ENCODE measurements around the gene UNC5B.
"Not testable (repeated sequence)": the region's sequence is repeated elsewhere in the genome, so short reads cannot be mapped to it uniquely, and the experiment has no call there.

The UNC5B gene

GRCh38 chr10:71269301-71270288 is 57.2 kb downstream of the UNC5B start:
- DNase-seq = no peak

GRCh38 chr10:71270301-71271220 is 58.2 kb downstream of the UNC5B start:
- peak; percentile 87 for DNase-seq

DNA sequence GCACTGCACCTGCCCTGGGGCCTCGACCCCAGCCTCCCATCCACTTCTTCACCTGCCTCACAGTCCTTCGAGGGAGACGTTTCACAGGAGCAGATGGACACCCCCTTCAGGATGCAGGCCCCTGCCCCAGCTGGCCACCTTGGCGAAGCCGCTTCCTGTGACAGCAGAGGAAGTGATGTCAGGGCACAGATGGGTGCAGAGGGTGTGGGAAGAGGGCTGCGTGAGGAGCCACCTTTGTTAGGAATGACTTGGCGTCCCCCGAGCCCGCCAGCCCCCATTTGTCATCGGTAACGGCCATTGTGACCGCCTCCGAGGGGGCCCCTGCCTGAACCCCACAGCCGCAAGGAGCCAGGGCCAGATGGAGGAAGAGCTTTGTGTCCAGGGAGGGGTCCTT is 59.3 kb downstream of the UNC5B start:
- no peak for DNase-seq

- DNase-seq = no peak
These were observed 59.8 kb downstream of the UNC5B start for GRCh38 chr10:71272056-71272771.

- not testable (repeated sequence) for DNase-seq
These were observed 60.6 kb downstream of the UNC5B start for GRCh38 chr10:71272974-71273373.

GRCh38 chr10:71273506-71273905 is 61.1 kb downstream of the UNC5B start:
- no peak for DNase-seq

GRCh38 chr10:71274901-71275796 is 62.8 kb downstream of the UNC5B start:
- no peak for DNase-seq

GRCh38 chr10:71276873-71277272 is 64.5 kb downstream of the UNC5B start:
- DNase-seq = no peak

- DNase-seq = no peak
These were observed 65.7 kb downstream of the UNC5B start for GRCh38 chr10:71277914-71278665.

DNA sequence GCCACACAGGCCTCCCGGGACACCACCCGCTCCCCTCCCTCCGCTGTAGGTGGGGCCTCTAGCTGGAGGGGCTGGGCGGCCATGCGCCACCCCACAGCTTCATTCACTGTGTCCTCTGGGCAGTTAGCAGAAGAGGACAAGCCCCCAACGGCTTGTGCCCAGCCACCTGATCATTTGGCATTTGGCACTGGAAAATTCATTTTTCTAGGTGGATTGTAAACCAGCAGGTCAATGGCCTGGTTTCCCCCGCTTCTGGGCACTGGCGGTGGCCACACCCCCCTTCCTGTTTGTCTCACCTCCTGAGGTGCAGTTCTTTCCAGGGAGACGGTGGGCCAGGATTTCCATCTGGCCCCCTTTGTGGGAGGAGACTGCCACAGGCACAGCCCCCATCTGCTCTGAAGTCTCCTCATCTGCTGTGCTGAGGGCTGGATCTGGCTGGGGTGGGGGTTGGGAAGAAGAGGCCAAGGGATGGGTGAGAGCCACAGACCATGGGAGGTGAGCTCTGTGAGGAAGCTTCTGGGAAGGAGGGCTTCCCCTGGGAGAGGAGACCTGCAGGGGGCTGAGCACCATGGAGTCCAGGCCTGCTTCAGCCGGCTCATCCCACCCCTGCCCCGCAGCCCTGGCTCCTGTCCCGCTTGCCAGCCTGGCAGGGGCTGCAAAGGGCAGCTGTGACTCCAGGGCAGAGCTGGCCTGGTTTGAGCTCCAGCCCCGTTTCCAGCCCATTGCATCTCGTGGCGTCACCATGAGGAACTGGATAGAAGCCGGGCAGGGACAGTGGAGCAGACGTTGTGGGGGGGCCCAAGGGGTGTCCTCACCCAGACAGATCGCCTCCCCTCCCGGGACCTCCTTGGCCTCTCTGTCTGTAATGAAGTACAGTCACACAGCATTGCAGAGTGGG is 66.6 kb downstream of the UNC5B start:
- peak; percentile 50 for DNase-seq

- no peak for DNase-seq
These were observed 67.3 kb downstream of the UNC5B start for GRCh38 chr10:71279590-71280170.

GRCh38 chr10:71280216-71280615 is 67.8 kb downstream of the UNC5B start:
- no peak for DNase-seq

DNA sequence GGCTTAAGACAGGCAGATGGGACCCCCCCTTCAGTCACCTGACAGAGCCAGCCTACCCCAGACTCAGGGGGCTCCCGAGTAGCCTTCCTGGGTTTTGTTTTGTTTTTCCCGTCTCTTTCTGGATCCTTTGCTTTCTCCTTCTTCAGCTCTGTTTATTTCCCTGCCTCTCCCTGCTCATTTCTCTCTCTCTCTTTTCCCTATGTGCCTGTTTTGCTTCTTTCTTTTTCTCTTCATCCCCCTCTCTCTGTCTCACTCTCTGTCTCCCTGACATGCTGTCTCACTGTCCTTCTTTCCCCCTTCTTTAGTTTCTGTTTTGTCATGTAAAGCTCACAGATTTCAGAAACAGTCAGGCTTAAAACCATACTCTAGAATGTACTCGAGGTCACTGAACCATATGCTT is 68.5 kb downstream of the UNC5B start:
- DNase-seq = no peak

DNA sequence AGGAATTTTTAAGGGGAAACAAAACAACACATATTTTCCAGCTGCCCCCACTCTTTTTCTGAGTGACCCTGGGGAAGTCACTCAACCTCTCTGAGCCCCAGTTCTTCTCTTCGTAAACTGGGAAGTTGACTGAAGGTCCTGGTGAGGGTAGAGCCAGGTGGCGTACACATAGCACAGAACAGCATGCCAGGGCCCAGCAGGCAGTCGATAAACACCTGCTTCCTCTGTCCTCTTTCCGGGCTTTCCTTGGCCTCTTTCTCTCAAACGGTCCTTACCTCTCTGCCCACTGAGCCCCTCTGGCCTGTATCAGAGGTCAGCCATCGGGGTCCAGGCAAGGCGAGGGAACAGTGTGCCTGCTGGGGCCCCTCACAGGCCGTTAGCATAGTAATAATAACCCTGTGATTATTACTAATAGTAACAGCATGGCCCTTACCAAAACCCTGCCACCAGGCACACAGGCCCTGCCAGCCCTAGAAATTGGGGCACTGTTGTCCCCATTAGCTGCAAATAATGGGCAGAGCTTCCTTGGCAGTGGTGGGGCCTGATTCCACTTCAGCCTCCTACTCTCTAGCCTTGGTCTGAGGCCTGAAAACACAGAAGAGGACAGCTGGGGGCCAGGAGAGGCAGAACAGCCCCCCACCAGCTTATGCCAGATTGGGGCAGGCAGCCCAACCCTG is 69.4 kb downstream of the UNC5B start:
- no peak for DNase-seq

- no peak for DNase-seq
These were observed 69.9 kb downstream of the UNC5B start for GRCh38 chr10:71282323-71282680.

- DNase-seq = no peak
These were observed 71.0 kb downstream of the UNC5B start for GRCh38 chr10:71283410-71283809.

DNA sequence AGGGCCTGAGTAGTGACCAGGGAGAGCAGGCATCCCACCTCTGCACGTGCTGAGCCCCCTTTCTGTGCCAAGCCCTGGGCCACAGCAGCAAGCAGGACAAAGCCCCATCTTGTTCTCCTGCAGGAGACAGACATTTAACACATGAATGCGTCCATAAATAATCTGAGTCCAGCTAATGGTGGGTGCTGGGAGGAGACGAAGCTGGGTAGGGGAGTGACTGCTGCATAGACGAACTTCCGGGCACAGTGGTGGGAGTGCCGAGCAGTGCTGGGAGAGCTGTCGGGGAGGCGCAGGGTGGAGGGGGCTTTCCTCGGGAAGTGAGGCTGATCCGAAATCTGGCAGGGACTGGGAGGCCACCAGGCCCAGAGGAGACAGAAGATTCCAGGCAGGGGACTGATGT is 71.5 kb downstream of the UNC5B start:
- DNase-seq = no peak

- no peak for DNase-seq
These were observed 72.3 kb downstream of the UNC5B start for GRCh38 chr10:71284544-71285179.

DNA sequence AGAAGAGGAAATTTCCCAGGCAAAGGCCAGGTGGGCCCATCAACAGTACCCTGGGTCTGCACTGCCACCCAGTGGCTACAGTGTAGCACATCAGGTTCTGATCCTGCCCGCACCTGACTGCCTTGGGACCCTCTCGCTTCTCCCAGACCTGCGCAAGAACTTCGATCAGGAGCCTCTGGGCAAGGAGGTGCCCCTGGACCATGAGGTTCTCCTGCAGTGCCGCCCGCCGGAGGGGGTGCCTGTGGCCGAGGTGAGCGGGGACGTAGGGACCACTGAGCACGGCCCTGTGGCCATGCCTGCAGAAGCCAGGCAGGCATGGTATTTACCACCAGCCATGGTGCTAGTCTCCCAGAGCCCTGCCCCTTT is 72.8 kb downstream of the UNC5B start:
- DNase-seq = peak; percentile 55
